Fibroblast of pulmonary artery (primary cell): ENCODE measurements around the gene PLXNA4.

Experiments used
- DNase-seq: peaks from one replicate; pipeline ENCODE4 v3.0.0-alpha.2; 2010; ENCODE audit warnings: low read depth
- H3K4me3 ChIP-seq: replicated peaks from 2 replicates; pipeline ENCODE4 v1.5.1; 2011; ENCODE audit warnings: low read depth, mild to moderate bottlenecking, control low read depth, low read length, moderate library complexity
- CTCF ChIP-seq: IDR thresholded peaks from 2 replicates; pipeline ENCODE4 v1.5.1; 2011; ENCODE audit warnings: mild to moderate bottlenecking, control low read depth, low read length, inconsistent platforms; ENCODE audit errors: missing control alignments

The PLXNA4 gene

GRCh38 chr7:132228240-132228639 is 348.0 kb downstream of the PLXNA4 start:
- DNase-seq, result no peak
- H3K4me3 ChIP-seq, result no peak overlapping the region
- no peak for TF ChIP-seq CTCF

GRCh38 chr7:132226957-132227290 is 349.3 kb downstream of the PLXNA4 start:
- TF ChIP-seq CTCF, result no peak
- H3K4me3 ChIP-seq, result no peak overlapping the region
- no peak for DNase-seq

- no peak overlapping the region for H3K4me3 ChIP-seq
- DNase-seq, result no peak
- no peak for TF ChIP-seq CTCF
Measured at GRCh38 chr7:132226046-132226956, 350.0 kb downstream of the PLXNA4 start.

- H3K4me3 ChIP-seq, result no peak overlapping the region
- DNase-seq, result no peak
- TF ChIP-seq CTCF, result no peak
Measured at GRCh38 chr7:132225216-132226030, 350.8 kb downstream of the PLXNA4 start.

- no peak for TF ChIP-seq CTCF
- no peak for DNase-seq
- no peak overlapping the region for H3K4me3 ChIP-seq
Measured at GRCh38 chr7:132221356-132221755, 354.9 kb downstream of the PLXNA4 start.

- DNase-seq, result no peak
- H3K4me3 ChIP-seq, result no peak overlapping the region
- TF ChIP-seq CTCF, result no peak
Measured at GRCh38 chr7:132220060-132220459, 356.2 kb downstream of the PLXNA4 start.
